ENCODE measurements around the gene TAF1D. TPM values are rescaled to one million over a fixed set of nuclear protein-coding genes. Genes with fewer than 3 reads are reported as not detected.

TAF1D gene
- total RNA-seq, 1 experiment from 2014 or later = 272 TPM

GRCh38 chr11:93770160-93770559 lies 28.9 kb upstream of the TAF1D start:
- H3K23me2 ChIP-seq (ENCODE audit: insufficient read length, low read depth, low read length, poor library complexity, severe bottlenecking) = no peaks in the 10 kb centered on the region
- no peak overlapping the region for H4K8ac ChIP-seq (replicated peaks; ENCODE audit: insufficient read length, low read depth, low read length)
- H3T11ph ChIP-seq (ENCODE audit: low read length) = no peak overlapping the region
- no peak overlapping the region for H4K5ac ChIP-seq (ENCODE audit: insufficient read length, low read depth, low read length)
- WGBS (ENCODE audit: extremely low coverage, insufficient read length, low lambda C conversion rate) = no CpG with 5 or more reads among the region's 1 CpG
- H3K18ac ChIP-seq (ENCODE audit: insufficient read length, low read depth, low read length) = no peak overlapping the region
- H2BK120ac ChIP-seq (ENCODE audit: low read depth, low read length, poor library complexity, severe bottlenecking) = no peak overlapping the region
- H3K27me3 ChIP-seq (ENCODE audit: insufficient read depth, low read length) = no peaks in the 10 kb centered on the region
- no peak overlapping the region for H2BK12ac ChIP-seq (ENCODE audit: insufficient read length, low read depth, low read length)
- H3K79me1 ChIP-seq (ENCODE audit: insufficient read depth, low read depth, low read length, poor library complexity, severe bottlenecking) = no peaks in the 10 kb centered on the region
- H3K79me2 ChIP-seq (ENCODE audit: insufficient read depth, low read length) = no peaks in the 10 kb centered on the region
- H3K9me3 ChIP-seq (ENCODE audit: control insufficient read depth, low read depth, low read length) = no peaks in the 10 kb centered on the region
- H3K23ac ChIP-seq (ENCODE audit: insufficient read length, low read depth, low read length) = no peak overlapping the region
- H3K36me3 Mint-ChIP-seq (ENCODE audit: insufficient read depth in 1 of 3, low read depth in 3 of 3) = peaks cover 0 to 4% (median 2%) of the 10 kb centered on the region in 3 experiments; a peak in 5 of 7 replicates
- no peak overlapping the region for H3K4ac ChIP-seq (ENCODE audit: low read depth, low read length)
- H3K9me3 Mint-ChIP-seq = peaks cover 0 to 2% of the 10 kb centered on the region in 2 experiments; a peak in 2 of 5 replicates
- H2AFZ ChIP-seq (ENCODE audit: low read length) = no peak overlapping the region
- no peak overlapping the region for H2BK5ac ChIP-seq (ENCODE audit: insufficient read length, low read length)
- TF ChIP-seq, protein P1, sequence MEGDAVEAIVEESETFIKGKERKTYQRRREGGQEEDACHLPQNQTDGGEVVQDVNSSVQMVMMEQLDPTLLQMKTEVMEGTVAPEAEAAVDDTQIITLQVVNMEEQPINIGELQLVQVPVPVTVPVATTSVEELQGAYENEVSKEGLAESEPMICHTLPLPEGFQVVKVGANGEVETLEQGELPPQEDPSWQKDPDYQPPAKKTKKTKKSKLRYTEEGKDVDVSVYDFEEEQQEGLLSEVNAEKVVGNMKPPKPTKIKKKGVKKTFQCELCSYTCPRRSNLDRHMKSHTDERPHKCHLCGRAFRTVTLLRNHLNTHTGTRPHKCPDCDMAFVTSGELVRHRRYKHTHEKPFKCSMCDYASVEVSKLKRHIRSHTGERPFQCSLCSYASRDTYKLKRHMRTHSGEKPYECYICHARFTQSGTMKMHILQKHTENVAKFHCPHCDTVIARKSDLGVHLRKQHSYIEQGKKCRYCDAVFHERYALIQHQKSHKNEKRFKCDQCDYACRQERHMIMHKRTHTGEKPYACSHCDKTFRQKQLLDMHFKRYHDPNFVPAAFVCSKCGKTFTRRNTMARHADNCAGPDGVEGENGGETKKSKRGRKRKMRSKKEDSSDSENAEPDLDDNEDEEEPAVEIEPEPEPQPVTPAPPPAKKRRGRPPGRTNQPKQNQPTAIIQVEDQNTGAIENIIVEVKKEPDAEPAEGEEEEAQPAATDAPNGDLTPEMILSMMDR (conservative IDR thresholded peaks at IDR 0.05) = no peak
- H3K4me2 ChIP-seq (ENCODE audit: insufficient read depth, insufficient read length, low read length) = no peak overlapping the region
- H3K4me1 Mint-ChIP-seq = peaks cover 0 to 6% of the 10 kb centered on the region in 2 experiments; a peak in 3 of 4 replicates
- no peak overlapping the region for H3K56ac ChIP-seq (ENCODE audit: insufficient read length, low read depth, low read length)
- H4K91ac ChIP-seq (ENCODE audit: insufficient read length, low read depth, low read length) = no peak overlapping the region
- H3K14ac ChIP-seq (ENCODE audit: insufficient read depth, low read length) = no peak overlapping the region
- no peak overlapping the region for H3K9ac ChIP-seq (ENCODE audit: extremely low read depth, insufficient read length, low read length)
- H2BK15ac ChIP-seq (ENCODE audit: low read depth, low read length) = no peak overlapping the region
- H3K4me1 ChIP-seq (ENCODE audit: insufficient read depth, low read length) = no peaks in the 10 kb centered on the region
- DNase-seq = no peak
- 0 out of 7 replicates have a peak overlapping the region, but pooled peaks of 1 of the 3 experiments have one; percentile 12 for H3K27ac Mint-ChIP-seq
- no peak overlapping the region for H3K27ac ChIP-seq (ENCODE audit: insufficient read length, low read depth, low read length)
- H4K20me1 ChIP-seq (ENCODE audit: control insufficient read depth, insufficient read depth, insufficient read length) = no peaks in the 10 kb centered on the region
- H2AK5ac ChIP-seq (ENCODE audit: insufficient read length, low read length) = no peak overlapping the region
- H2BK20ac ChIP-seq (ENCODE audit: low read depth, low read length, poor library complexity, severe bottlenecking) = no peak overlapping the region
- H3K27me3 Mint-ChIP-seq (ENCODE audit: low read depth) = no peaks in the 10 kb centered on the region
- H3K4me3 Mint-ChIP-seq = no peak overlapping the region
